Activated CD4-positive, alpha-beta T cell treated with anti-CD3 and anti-CD28 coated beads, Interleukin-2, amount 10 ng/mL, durations not matched to agents 7 days and 5 days (primary cell): ENCODE data around the gene CACNG4. TPM values are rescaled to one million over a fixed set of nuclear protein-coding genes. Genes with fewer than 3 reads are reported as not detected.

Experiments used
- CTCF ChIA-PET: fragments of 350-600 bp; sonication (Branson Sonifier 250); formaldehyde crosslinking; loops from one replicate; lab custom pipeline; 2021; ENCODE audit warnings: antibody characterized with exemption; lab: Charles Lee
- POLR2A ChIA-PET: fragments of 350-600 bp; sonication (Branson Sonifier 250); formaldehyde crosslinking; loops from one replicate; lab custom pipeline; 2021; ENCODE audit warnings: antibody characterized with exemption; lab: Charles Lee
- DNase-seq: peaks from one replicate; pipeline ENCODE4 v3.0.0-alpha.2; 2020
- H3K27ac Mint-ChIP-seq: one replicate; pipeline ENCODE4 v1.8.0; 2021; ENCODE audit warnings: mild to moderate bottlenecking, moderate library complexity, mixed read lengths
- H3K27me3 Mint-ChIP-seq: one replicate; pipeline ENCODE4 v1.8.0; 2021; ENCODE audit warnings: mixed read lengths
- H3K36me3 Mint-ChIP-seq: one replicate; pipeline ENCODE4 v1.8.0; 2021; ENCODE audit warnings: low read depth, mixed read lengths
- H3K4me1 Mint-ChIP-seq: one replicate; pipeline ENCODE4 v1.8.0; 2021; ENCODE audit warnings: mixed read lengths
- H3K4me3 Mint-ChIP-seq: one replicate; pipeline ENCODE4 v1.8.0; 2021; ENCODE audit warnings: mild to moderate bottlenecking, moderate library complexity, mixed read lengths
- H3K9me3 Mint-ChIP-seq: one replicate; pipeline ENCODE4 v1.8.0; 2021; ENCODE audit warnings: mixed read lengths
- total RNA-seq, 2 experiments: library from RNA; stranded (reverse); gene quantifications; one replicate each; pipeline ENCODE4 v1.2.3, GENCODE V29; 2021

Gene CACNG4
- total RNA-seq, 2 experiments from 2014 or later = not detected

- ChIA-PET POLR2A (interaction anchor here (0.6 kb wide), 1 partner anchor 695 kb away, joined by 3 read pairs; no protein-coding TSS in a partner anchor), CTCF (interaction anchor here (1.5 kb wide), 1 partner anchor 37 kb away, joined by 4 read pairs; no protein-coding TSS in a partner anchor)
- no peak overlapping the region for H3K4me3 Mint-ChIP-seq
- H3K27ac Mint-ChIP-seq = no peak overlapping the region
- no peaks in the 10 kb centered on the region for H3K9me3 Mint-ChIP-seq
- DNase-seq = no peak
- peaks cover 3% of the 10 kb centered on the region for H3K27me3 Mint-ChIP-seq
- H3K36me3 Mint-ChIP-seq = no peaks in the 10 kb centered on the region
- H3K4me1 Mint-ChIP-seq = no peaks in the 10 kb centered on the region
These were observed 38.7 kb downstream of the CACNG4 start for GRCh38 chr17:67003231-67003630.

- H3K27me3 Mint-ChIP-seq = peaks cover 3% of the 10 kb centered on the region
- no peak overlapping the region for H3K4me3 Mint-ChIP-seq
- no peaks in the 10 kb centered on the region for H3K36me3 Mint-ChIP-seq
- ChIA-PET CTCF (interaction anchor here (0.7 kb wide), 1 partner anchor 60 kb away, joined by 3 read pairs; no protein-coding TSS in a partner anchor), POLR2A (no interaction called here)
- no peaks in the 10 kb centered on the region for H3K9me3 Mint-ChIP-seq
- no peak overlapping the region for H3K27ac Mint-ChIP-seq
- no peak for DNase-seq
- no peaks in the 10 kb centered on the region for H3K4me1 Mint-ChIP-seq
These were observed 39.7 kb downstream of the CACNG4 start for GRCh38 chr17:67004181-67004580.

- DNase-seq = no peak
- no peaks in the 10 kb centered on the region for H3K9me3 Mint-ChIP-seq
- no peaks in the 10 kb centered on the region for H3K36me3 Mint-ChIP-seq
- no peak overlapping the region for H3K27ac Mint-ChIP-seq
- no peak overlapping the region for H3K4me3 Mint-ChIP-seq
- H3K4me1 Mint-ChIP-seq = no peaks in the 10 kb centered on the region
- ChIA-PET CTCF (no interaction called here), POLR2A (no interaction called here)
- peaks cover 5% of the 10 kb centered on the region for H3K27me3 Mint-ChIP-seq
These were observed 42.8 kb downstream of the CACNG4 start for GRCh38 chr17:67007266-67007665.

GRCh38 chr17:67008101-67008500, 43.6 kb downstream of the CACNG4 start:
- Mint-ChIP-seq H3K36me3 (no peaks in the 10 kb centered on the region), H3K4me1 (no peaks in the 10 kb centered on the region), H3K27ac (no peak overlapping the region), H3K4me3 (no peak overlapping the region), H3K27me3 (peaks cover 3% of the 10 kb centered on the region), H3K9me3 (no peaks in the 10 kb centered on the region)
- POLR2A ChIA-PET = no interaction called here
- CTCF ChIA-PET = no interaction called here
- DNase-seq = no peak

GRCh38 chr17:67011527-67012175, 47.1 kb downstream of the CACNG4 start:
- H3K9me3 Mint-ChIP-seq = no peaks in the 10 kb centered on the region
- ChIA-PET POLR2A (no interaction called here), CTCF (no interaction called here)
- no peak for DNase-seq
- no peak overlapping the region for H3K4me3 Mint-ChIP-seq
- H3K27ac Mint-ChIP-seq = no peak overlapping the region
- H3K36me3 Mint-ChIP-seq = no peaks in the 10 kb centered on the region
- no peaks in the 10 kb centered on the region for H3K4me1 Mint-ChIP-seq
- H3K27me3 Mint-ChIP-seq = peaks cover 3% of the 10 kb centered on the region

GRCh38 chr17:67013891-67014290, 49.4 kb downstream of the CACNG4 start:
- peaks cover 3% of the 10 kb centered on the region for H3K27me3 Mint-ChIP-seq
- H3K4me1 Mint-ChIP-seq = no peaks in the 10 kb centered on the region
- H3K9me3 Mint-ChIP-seq = no peaks in the 10 kb centered on the region
- no peak overlapping the region for H3K27ac Mint-ChIP-seq
- no peak for DNase-seq
- POLR2A ChIA-PET = no interaction called here
- CTCF ChIA-PET = no interaction called here
- no peak overlapping the region for H3K4me3 Mint-ChIP-seq
- no peaks in the 10 kb centered on the region for H3K36me3 Mint-ChIP-seq

GRCh38 chr17:67015001-67015400, 50.5 kb downstream of the CACNG4 start:
- ChIA-PET POLR2A (no interaction called here), CTCF (interaction anchor here (0.6 kb wide), 1 partner anchor 274 kb away, joined by 6 read pairs; no protein-coding TSS in a partner anchor)
- no peak for DNase-seq
- Mint-ChIP-seq H3K9me3 (no peaks in the 10 kb centered on the region), H3K4me3 (no peak overlapping the region), H3K4me1 (no peaks in the 10 kb centered on the region), H3K27ac (no peak overlapping the region), H3K36me3 (no peaks in the 10 kb centered on the region), H3K27me3 (peaks cover 2% of the 10 kb centered on the region)

- Mint-ChIP-seq H3K27me3 (no peaks in the 10 kb centered on the region), H3K4me3 (no peak overlapping the region), H3K36me3 (no peaks in the 10 kb centered on the region), H3K9me3 (no peaks in the 10 kb centered on the region), H3K4me1 (no peaks in the 10 kb centered on the region), H3K27ac (no peak overlapping the region)
- ChIA-PET CTCF (interaction anchor here (0.6 kb wide), 1 partner anchor 1101 kb away, joined by 3 read pairs; no protein-coding TSS in a partner anchor), POLR2A (no interaction called here)
- DNase-seq = no peak
These were observed 51.7 kb downstream of the CACNG4 start for GRCh38 chr17:67016039-67016762.

- Mint-ChIP-seq H3K27me3 (no peaks in the 10 kb centered on the region), H3K36me3 (no peaks in the 10 kb centered on the region), H3K4me1 (no peaks in the 10 kb centered on the region), H3K4me3 (no peak overlapping the region), H3K27ac (no peak overlapping the region), H3K9me3 (no peaks in the 10 kb centered on the region)
- CTCF ChIA-PET = no interaction called here
- POLR2A ChIA-PET = no interaction called here
- no peak for DNase-seq
These were observed 53.4 kb downstream of the CACNG4 start for GRCh38 chr17:67017910-67018309.

GRCh38 chr17:67018471-67019434, 54.2 kb downstream of the CACNG4 start:
- Mint-ChIP-seq H3K27ac (no peak overlapping the region), H3K4me3 (no peak overlapping the region), H3K9me3 (no peaks in the 10 kb centered on the region), H3K27me3 (no peaks in the 10 kb centered on the region), H3K4me1 (no peaks in the 10 kb centered on the region), H3K36me3 (no peaks in the 10 kb centered on the region)
- ChIA-PET POLR2A (no interaction called here), CTCF (interaction anchor here (1.0 kb wide), 1 partner anchor 13 kb away, joined by 3 read pairs; no protein-coding TSS in a partner anchor)
- no peak for DNase-seq

- no peak overlapping the region for H3K27ac Mint-ChIP-seq
- H3K27me3 Mint-ChIP-seq = no peaks in the 10 kb centered on the region
- no peak for DNase-seq
- H3K36me3 Mint-ChIP-seq = no peaks in the 10 kb centered on the region
- H3K4me3 Mint-ChIP-seq = no peak overlapping the region
- H3K9me3 Mint-ChIP-seq = no peaks in the 10 kb centered on the region
- ChIA-PET POLR2A (no interaction called here), CTCF (interaction anchor here (1.0 to 1.4 kb wide), 2 partner anchors 10 to 14 kb away, joined by 3 read pairs; no protein-coding TSS in a partner anchor)
- no peaks in the 10 kb centered on the region for H3K4me1 Mint-ChIP-seq
These were observed 55.3 kb downstream of the CACNG4 start for GRCh38 chr17:67019809-67020208.

GRCh38 chr17:67020293-67020766, 55.8 kb downstream of the CACNG4 start:
- Mint-ChIP-seq H3K4me1 (no peaks in the 10 kb centered on the region), H3K9me3 (no peaks in the 10 kb centered on the region), H3K4me3 (no peak overlapping the region), H3K36me3 (no peaks in the 10 kb centered on the region), H3K27me3 (no peaks in the 10 kb centered on the region), H3K27ac (no peak overlapping the region)
- POLR2A ChIA-PET = no interaction called here
- CTCF ChIA-PET = interaction anchor here (1.4 kb wide), 1 partner anchor 10 kb away, joined by 3 read pairs; no protein-coding TSS in a partner anchor
- no peak for DNase-seq
